ENCODE results near the gene PVRIG.

- TF ChIP-seq SP1 (IDR thresholded peaks at IDR 0.05) (no peak), FOXA1 (IDR thresholded peaks at IDR 0.05) (no peak), BHLHE40 (IDR thresholded peaks at IDR 0.05; ENCODE audit: borderline replicate concordance) (no peak), LEF1 (IDR thresholded peaks at IDR 0.05; ENCODE audit: borderline replicate concordance) (no peak), FOXM1 (IDR thresholded peaks at IDR 0.05; ENCODE audit: borderline replicate concordance) (no peak), L3MBTL2 (conservative IDR thresholded peaks at IDR 0.05) (no peak), FOXK2 (IDR thresholded peaks at IDR 0.05) (no peak), NFRKB (IDR thresholded peaks at IDR 0.05) (no peak), ELF4 (IDR thresholded peaks at IDR 0.05) (no peak)
These were observed 6.1 kb upstream of the PVRIG start for GRCh38 chr7:100213672-100214071.
